ENCODE measurements around the gene TCP11L2.

DNA sequence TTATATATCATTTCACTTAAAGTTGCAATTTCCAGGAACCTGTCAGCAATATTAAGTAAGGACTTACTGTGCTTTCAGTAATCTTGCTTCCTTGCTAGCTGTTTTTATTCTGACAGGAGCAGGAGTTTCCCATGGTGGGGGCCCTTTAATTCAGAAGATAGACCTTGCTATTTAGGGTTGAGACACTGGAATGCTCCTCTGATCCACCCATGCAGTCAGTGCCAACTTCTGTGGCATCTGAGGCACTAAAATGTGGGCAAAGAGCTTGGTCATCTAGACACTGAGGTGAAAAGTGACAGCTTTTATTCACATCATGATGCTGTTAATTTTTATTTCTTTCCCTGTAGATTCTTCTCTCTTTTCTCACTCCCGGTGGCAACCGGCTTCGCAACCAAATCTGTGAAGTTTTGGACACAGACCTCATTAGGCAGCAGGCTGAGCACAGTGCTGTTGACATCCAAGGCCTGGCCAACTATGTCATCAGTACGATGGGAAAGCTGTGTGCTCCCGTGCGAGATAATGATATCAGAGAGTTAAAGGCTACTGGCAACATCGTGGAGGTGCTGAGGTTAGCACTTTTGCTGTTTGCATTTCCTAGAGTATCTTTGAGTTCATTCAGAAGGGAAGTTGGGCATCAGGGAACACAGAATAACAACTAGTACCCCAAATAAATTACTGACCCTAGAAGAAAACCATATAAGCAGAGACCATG, 18.8 kb downstream of the TCP11L2 start:
- TF ChIP-seq CTCF (IDR thresholded peaks at IDR 0.05; ENCODE audit: low read length) (no peak), EZH2 (optimal IDR thresholded peaks at IDR 0.05; ENCODE audit: low read depth, low read length) (no peak)
